ENCODE measurements around the gene REPS1.

REPS1 gene

DNA sequence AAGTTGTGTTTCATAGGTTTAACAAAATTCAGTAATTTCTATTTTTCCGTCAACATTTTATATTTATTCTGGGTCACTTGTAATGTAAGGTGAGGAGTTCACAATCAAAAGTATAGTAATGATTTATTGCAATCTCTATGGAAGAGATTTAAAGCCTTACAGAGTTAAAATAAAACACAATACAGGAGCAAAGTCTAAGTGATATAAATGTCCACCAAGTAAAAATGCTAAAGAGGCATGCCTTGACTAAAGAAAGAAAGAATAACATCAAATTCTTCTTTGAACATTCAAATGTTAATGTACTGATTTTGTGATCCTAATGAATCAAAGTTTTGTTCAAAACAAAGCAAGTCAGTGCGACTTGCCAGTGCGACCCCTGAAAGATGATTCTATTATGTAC is 61.5 kb downstream of the REPS1 start:
- Histone ChIP-seq H3K36me3 (ENCODE audit: control insufficient read depth in 2 of 2, insufficient read depth in 2 of 2, low read length in 2 of 2) (peaks cover 0 to 8% of the 10 kb centered on the region in 2 donors), H3K9me3 (ENCODE audit: control insufficient read depth in 2 of 2, low read length in 2 of 2) (no peaks in the 10 kb centered on the region), H3K27me3 (ENCODE audit: control insufficient read depth in 1 of 2, insufficient read depth in 2 of 2, low read length in 2 of 2) (no peaks in the 10 kb centered on the region), H3K4me1 (ENCODE audit: control insufficient read depth, insufficient read depth, low read length) (no peaks in the 10 kb centered on the region), H3K27ac (ENCODE audit: low read length) (no peak overlapping the region), H3K4me3 (ENCODE audit: low read length in 2 of 2) (no peak overlapping the region), H3K9ac (ENCODE audit: low read length in 2 of 2) (no peak overlapping the region)

DNA sequence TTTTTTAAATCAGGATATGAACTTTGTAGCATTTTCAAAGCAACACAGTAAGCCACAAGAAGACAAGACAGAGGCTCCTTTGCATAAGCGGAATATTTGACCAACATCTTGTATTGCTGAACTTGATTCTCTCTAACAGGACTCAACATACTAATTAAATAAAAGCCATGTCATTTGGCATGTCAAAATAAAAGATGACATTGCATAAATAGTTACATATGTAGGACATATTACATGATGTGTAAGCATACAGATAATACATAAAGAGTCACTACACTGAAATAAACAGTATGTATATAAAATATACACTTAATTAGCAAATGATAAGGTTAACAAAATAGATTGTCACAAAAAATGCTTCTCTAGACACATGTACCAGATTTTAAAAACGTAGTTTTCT is 62.2 kb downstream of the REPS1 start:
- Histone ChIP-seq H3K9ac (ENCODE audit: low read length in 2 of 2) (no peak overlapping the region), H3K27me3 (ENCODE audit: control insufficient read depth in 1 of 2, insufficient read depth in 2 of 2, low read length in 2 of 2) (no peaks in the 10 kb centered on the region), H3K4me3 (ENCODE audit: low read length in 2 of 2) (no peak overlapping the region), H3K27ac (ENCODE audit: low read length) (no peak overlapping the region), H3K36me3 (ENCODE audit: control insufficient read depth in 2 of 2, insufficient read depth in 2 of 2, low read length in 2 of 2) (peaks cover 0 to 8% of the 10 kb centered on the region in 2 donors), H3K4me1 (ENCODE audit: control insufficient read depth, insufficient read depth, low read length) (no peaks in the 10 kb centered on the region), H3K9me3 (ENCODE audit: control insufficient read depth in 2 of 2, low read length in 2 of 2) (no peaks in the 10 kb centered on the region)

DNA sequence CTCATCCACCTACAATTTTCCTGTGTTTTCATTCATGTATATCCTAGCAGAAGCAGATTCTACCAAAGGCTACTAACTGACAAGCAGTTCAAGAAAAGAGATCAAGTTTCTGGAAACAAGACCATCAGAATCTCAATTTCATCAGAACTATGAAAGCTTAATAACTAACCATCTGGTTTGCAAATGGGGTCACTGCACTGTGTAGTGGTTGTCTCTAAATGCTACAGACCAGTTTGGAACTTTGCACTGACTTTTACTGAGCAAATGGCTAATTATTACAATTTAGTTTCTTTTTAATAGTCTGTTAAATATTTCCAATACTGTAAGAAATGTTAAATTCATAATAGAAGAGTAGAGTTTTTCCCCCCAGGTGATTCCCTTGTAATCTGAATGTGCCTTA is 64.5 kb downstream of the REPS1 start:
- Histone ChIP-seq H3K27me3 (ENCODE audit: control insufficient read depth in 1 of 2, insufficient read depth in 2 of 2, low read length in 2 of 2) (no peaks in the 10 kb centered on the region), H3K9ac (ENCODE audit: low read length in 2 of 2) (no peak overlapping the region), H3K36me3 (ENCODE audit: control insufficient read depth in 2 of 2, insufficient read depth in 2 of 2, low read length in 2 of 2) (peaks cover 6 to 14% of the 10 kb centered on the region in 2 donors)

DNA sequence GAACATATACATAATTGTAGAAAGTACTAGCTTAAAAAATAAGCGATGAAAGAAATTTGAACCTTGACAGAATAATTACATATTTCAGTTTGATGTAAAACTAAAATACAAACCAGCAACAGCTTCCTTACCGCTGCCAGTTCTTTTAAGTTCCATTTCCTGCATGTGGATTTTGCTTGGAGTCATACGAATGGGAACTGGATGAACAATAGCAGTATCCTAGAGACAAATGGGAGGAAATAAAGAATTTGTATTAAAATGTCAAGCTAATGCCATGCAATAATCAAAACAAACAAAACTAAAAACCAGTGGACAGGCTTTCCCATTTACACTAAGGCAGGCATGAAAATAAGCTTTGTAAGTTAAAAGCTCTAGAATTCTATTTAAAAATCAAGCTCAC is 67.1 kb downstream of the REPS1 start:
- no peak overlapping the region for H3K4me3 ChIP-seq (ENCODE audit: low read length in 2 of 2)
- H3K4me1 ChIP-seq (ENCODE audit: control insufficient read depth, insufficient read depth, low read length) = no peaks in the 10 kb centered on the region
- H3K9me3 ChIP-seq (ENCODE audit: control insufficient read depth in 2 of 2, low read length in 2 of 2) = no peaks in the 10 kb centered on the region
- no peak overlapping the region for H3K27ac ChIP-seq (ENCODE audit: low read length)
- H3K36me3 ChIP-seq (ENCODE audit: control insufficient read depth in 2 of 2, insufficient read depth in 2 of 2, low read length in 2 of 2) = peaks cover 11 to 15% of the 10 kb centered on the region in 2 donors
- no peaks in the 10 kb centered on the region for H3K27me3 ChIP-seq (ENCODE audit: control insufficient read depth in 1 of 2, insufficient read depth in 2 of 2, low read length in 2 of 2)
- no peak overlapping the region for H3K9ac ChIP-seq (ENCODE audit: low read length in 2 of 2)

More for the DNA sequence above, 64.5 kb downstream of the REPS1 start:
- no peaks in the 10 kb centered on the region for H3K4me1 ChIP-seq (ENCODE audit: control insufficient read depth, insufficient read depth, low read length)
- H3K9me3 ChIP-seq (ENCODE audit: control insufficient read depth in 2 of 2, low read length in 2 of 2) = no peaks in the 10 kb centered on the region
- no peak overlapping the region for H3K27ac ChIP-seq (ENCODE audit: low read length)
- H3K4me3 ChIP-seq (ENCODE audit: low read length in 2 of 2) = no peak overlapping the region

DNA sequence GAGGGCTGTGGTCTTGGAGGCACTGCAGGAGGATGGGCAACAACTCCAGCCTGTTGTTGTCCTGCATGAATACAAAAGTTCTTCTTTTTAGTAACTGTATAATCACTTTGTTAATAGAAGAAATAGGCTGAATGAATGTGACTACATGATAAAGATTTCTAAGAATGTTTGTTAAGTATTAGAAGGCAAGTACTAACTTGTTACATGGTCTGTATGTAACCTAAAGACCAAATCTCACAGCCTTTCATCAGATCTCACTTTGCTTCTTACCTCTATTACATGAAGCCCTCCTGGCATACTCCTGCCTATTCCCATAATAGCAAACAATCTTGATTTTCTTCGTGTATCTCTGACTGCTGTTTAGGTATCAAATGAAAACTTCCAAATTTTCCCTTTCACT is 73.4 kb downstream of the REPS1 start:
- H3K4me1 ChIP-seq (ENCODE audit: control insufficient read depth, insufficient read depth, low read length) = no peaks in the 10 kb centered on the region
- peaks cover 40 to 43% of the 10 kb centered on the region in 2 donors for H3K36me3 ChIP-seq (ENCODE audit: control insufficient read depth in 2 of 2, insufficient read depth in 2 of 2, low read length in 2 of 2)
- H3K9ac ChIP-seq (ENCODE audit: low read length in 2 of 2) = no peak overlapping the region
- no peak overlapping the region for H3K27ac ChIP-seq (ENCODE audit: low read length)
- H3K4me3 ChIP-seq (ENCODE audit: low read length in 2 of 2) = no peak overlapping the region
- no peaks in the 10 kb centered on the region for H3K27me3 ChIP-seq (ENCODE audit: control insufficient read depth in 1 of 2, insufficient read depth in 2 of 2, low read length in 2 of 2)
- no peaks in the 10 kb centered on the region for H3K9me3 ChIP-seq (ENCODE audit: control insufficient read depth in 2 of 2, low read length in 2 of 2)

DNA sequence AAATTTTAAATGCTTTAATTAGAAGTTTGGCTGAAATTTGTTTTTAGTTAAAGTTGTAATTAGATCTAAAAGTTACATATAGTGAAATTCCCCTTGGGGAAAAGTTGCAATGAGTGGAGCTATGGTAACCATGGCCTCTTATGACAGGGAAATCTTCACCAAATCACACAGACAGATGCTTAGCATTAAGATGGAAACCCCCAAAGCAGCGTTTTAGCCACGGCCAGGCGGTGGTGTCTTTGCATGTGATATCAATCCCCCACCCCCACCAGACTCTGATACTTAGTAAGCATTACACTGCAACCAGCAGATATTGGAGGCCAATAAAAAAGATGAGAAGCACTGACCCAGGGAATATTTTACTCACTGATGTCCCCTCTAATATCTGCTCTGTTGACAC is 75.7 kb downstream of the REPS1 start:
- no peaks in the 10 kb centered on the region for H3K27me3 ChIP-seq (ENCODE audit: control insufficient read depth in 1 of 2, insufficient read depth in 2 of 2, low read length in 2 of 2)
- no peak overlapping the region for H3K27ac ChIP-seq (ENCODE audit: low read length)
- peaks cover 34 to 46% of the 10 kb centered on the region in 2 donors for H3K36me3 ChIP-seq (ENCODE audit: control insufficient read depth in 2 of 2, insufficient read depth in 2 of 2, low read length in 2 of 2)
- H3K4me1 ChIP-seq (ENCODE audit: control insufficient read depth, insufficient read depth, low read length) = no peaks in the 10 kb centered on the region
- H3K9me3 ChIP-seq (ENCODE audit: control insufficient read depth in 2 of 2, low read length in 2 of 2) = no peaks in the 10 kb centered on the region
- H3K4me3 ChIP-seq (ENCODE audit: low read length in 2 of 2) = no peak overlapping the region
- H3K9ac ChIP-seq (ENCODE audit: low read length in 2 of 2) = no peak overlapping the region

DNA sequence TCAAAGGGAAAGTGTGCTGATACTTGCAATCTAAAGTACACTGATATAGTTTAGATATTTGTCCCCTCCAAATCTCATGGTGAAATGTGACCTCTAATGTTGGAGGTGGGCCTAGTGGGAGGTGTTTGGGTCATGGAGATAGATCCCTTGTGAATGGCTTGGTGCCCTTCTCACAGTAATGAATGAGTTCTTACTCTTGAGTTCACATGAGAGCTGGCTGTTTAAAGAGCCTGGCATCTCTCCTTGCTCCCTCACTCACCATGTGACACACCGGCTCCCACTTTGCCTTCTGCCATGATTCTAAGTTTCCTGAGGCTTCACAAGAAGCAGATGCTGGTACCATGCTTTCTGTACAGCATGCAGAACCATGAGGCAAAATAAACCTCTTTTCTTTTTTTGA is 78.1 kb downstream of the REPS1 start:
- Histone ChIP-seq H3K9ac (ENCODE audit: low read length in 2 of 2) (no peak overlapping the region), H3K27me3 (ENCODE audit: control insufficient read depth in 1 of 2, insufficient read depth in 2 of 2, low read length in 2 of 2) (no peaks in the 10 kb centered on the region), H3K36me3 (ENCODE audit: control insufficient read depth in 2 of 2, insufficient read depth in 2 of 2, low read length in 2 of 2) (peaks cover 38 to 61% of the 10 kb centered on the region in 2 donors)

DNA sequence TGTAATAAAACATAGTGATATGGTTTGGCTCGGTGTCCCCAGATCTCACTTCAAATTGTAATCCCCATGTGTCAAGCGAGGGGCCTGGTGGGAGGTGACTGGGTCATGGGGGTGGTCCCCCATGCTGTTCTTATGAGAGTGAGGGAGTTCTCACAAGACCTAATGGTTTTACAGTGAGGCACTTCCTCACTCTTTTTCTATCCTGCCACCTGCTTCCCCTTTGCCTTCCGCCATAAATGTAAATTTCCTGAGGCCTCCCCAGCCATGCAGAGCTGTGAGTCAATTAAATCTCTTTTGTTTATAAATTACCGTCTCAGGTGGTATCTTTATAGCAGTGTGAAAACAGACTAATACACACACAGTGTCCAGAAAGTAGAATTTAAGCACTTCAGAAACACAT is 78.5 kb downstream of the REPS1 start:
- no peak overlapping the region for H3K4me3 ChIP-seq (ENCODE audit: low read length in 2 of 2)
- peaks cover 38 to 62% of the 10 kb centered on the region in 2 donors for H3K36me3 ChIP-seq (ENCODE audit: control insufficient read depth in 2 of 2, insufficient read depth in 2 of 2, low read length in 2 of 2)
- no peaks in the 10 kb centered on the region for H3K9me3 ChIP-seq (ENCODE audit: control insufficient read depth in 2 of 2, low read length in 2 of 2)
- H3K27me3 ChIP-seq (ENCODE audit: control insufficient read depth in 1 of 2, insufficient read depth in 2 of 2, low read length in 2 of 2) = no peaks in the 10 kb centered on the region
- H3K27ac ChIP-seq (ENCODE audit: low read length) = no peak overlapping the region
- no peaks in the 10 kb centered on the region for H3K4me1 ChIP-seq (ENCODE audit: control insufficient read depth, insufficient read depth, low read length)
- H3K9ac ChIP-seq (ENCODE audit: low read length in 2 of 2) = no peak overlapping the region

More for the DNA sequence above, 78.1 kb downstream of the REPS1 start:
- H3K4me3 ChIP-seq (ENCODE audit: low read length in 2 of 2) = no peak overlapping the region
- no peaks in the 10 kb centered on the region for H3K4me1 ChIP-seq (ENCODE audit: control insufficient read depth, insufficient read depth, low read length)
- H3K27ac ChIP-seq (ENCODE audit: low read length) = no peak overlapping the region
- H3K9me3 ChIP-seq (ENCODE audit: control insufficient read depth in 2 of 2, low read length in 2 of 2) = no peaks in the 10 kb centered on the region

DNA sequence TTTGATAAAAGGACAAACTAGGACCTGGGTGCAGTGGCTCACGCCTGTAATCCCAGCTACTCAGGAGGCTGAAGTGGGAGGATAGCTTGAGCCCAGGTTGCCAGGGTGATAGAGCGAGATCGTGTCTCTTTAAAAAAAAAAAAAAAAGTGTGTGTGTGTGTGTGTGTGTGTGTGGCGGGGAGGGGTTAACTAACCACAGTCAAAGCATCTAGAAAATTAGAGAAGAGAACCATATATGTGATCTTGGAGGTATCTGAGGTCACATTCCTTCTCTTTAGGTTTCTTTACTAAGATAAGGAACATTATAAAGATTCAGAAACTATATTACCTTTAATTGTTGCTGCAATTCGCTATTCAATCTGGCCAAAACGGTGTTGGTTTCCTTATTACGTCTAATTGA is 80.9 kb downstream of the REPS1 start:
- Histone ChIP-seq H3K4me1 (ENCODE audit: control insufficient read depth, insufficient read depth, low read length) (no peaks in the 10 kb centered on the region), H3K27ac (ENCODE audit: low read length) (no peak overlapping the region), H3K9me3 (ENCODE audit: control insufficient read depth in 2 of 2, low read length in 2 of 2) (no peaks in the 10 kb centered on the region), H3K4me3 (ENCODE audit: low read length in 2 of 2) (no peak overlapping the region), H3K9ac (ENCODE audit: low read length in 2 of 2) (no peak overlapping the region), H3K36me3 (ENCODE audit: control insufficient read depth in 2 of 2, insufficient read depth in 2 of 2, low read length in 2 of 2) (peaks cover 22 to 44% of the 10 kb centered on the region in 2 donors), H3K27me3 (ENCODE audit: control insufficient read depth in 1 of 2, insufficient read depth in 2 of 2, low read length in 2 of 2) (no peaks in the 10 kb centered on the region)

DNA sequence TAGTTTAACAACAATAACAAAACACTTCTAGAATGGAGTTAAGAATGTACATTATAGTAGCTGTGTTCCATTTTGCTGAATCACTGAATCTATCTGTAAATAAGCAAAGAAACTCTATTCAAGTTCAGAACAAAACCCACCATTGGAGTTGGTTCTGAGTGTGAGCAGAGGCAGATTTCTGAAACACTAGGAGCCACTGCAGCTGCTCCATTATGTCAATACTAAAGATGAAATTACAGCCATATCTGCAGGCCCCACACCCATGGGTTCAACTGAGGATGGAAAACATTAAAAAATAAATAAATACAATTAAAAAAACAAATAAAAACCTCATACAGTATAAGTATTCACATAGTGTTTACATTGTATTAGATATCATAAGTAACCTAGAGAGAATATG is 91.0 kb downstream of the REPS1 start:
- H3K36me3 ChIP-seq (ENCODE audit: control insufficient read depth in 2 of 2, insufficient read depth in 2 of 2, low read length in 2 of 2) = peaks cover 7 to 10% of the 10 kb centered on the region in 2 donors
- no peak overlapping the region for H3K27ac ChIP-seq (ENCODE audit: low read length)
- H3K9me3 ChIP-seq (ENCODE audit: control insufficient read depth in 2 of 2, low read length in 2 of 2) = no peaks in the 10 kb centered on the region
- H3K9ac ChIP-seq (ENCODE audit: low read length in 2 of 2) = no peak overlapping the region
- no peaks in the 10 kb centered on the region for H3K4me1 ChIP-seq (ENCODE audit: control insufficient read depth, insufficient read depth, low read length)
- no peaks in the 10 kb centered on the region for H3K27me3 ChIP-seq (ENCODE audit: control insufficient read depth in 1 of 2, insufficient read depth in 2 of 2, low read length in 2 of 2)
- no peak overlapping the region for H3K4me3 ChIP-seq (ENCODE audit: low read length in 2 of 2)

DNA sequence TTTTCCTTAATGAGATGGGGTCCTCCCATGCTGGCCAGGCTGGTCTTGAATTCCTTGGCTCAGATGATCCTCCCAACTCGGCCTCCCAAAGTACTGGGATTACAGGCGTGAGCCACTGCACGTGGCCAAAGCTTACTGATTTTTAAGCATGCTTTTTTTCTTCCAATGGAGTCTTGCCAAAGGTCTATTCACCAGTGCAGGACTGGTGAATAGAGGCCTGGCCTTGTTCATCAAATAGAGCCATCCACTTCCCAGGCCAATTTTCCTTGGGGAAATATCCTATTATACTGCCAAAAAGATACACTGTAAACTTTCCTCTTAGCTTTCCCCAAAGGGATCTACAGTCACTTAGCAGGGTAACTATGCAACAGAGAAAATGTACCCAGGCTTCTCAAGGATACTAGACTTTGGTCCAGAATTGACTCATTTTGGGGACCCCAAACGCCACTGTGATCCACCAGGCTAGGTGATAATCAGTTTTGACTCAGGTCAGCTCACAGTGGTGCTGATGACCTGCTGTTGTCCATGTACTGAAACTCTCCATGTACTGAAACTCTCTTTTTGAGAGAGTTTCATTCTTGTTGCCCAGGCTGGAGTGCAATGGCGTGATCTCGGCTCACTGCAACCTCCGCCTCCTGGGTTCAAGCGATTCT is 91.8 kb downstream of the REPS1 start:
- H3K36me3 ChIP-seq (ENCODE audit: control insufficient read depth in 2 of 2, insufficient read depth in 2 of 2, low read length in 2 of 2) = peaks cover 6 to 7% of the 10 kb centered on the region in 2 donors
- H3K4me3 ChIP-seq (ENCODE audit: low read length in 2 of 2) = no peak overlapping the region
- no peaks in the 10 kb centered on the region for H3K9me3 ChIP-seq (ENCODE audit: control insufficient read depth in 2 of 2, low read length in 2 of 2)
- no peaks in the 10 kb centered on the region for H3K27me3 ChIP-seq (ENCODE audit: control insufficient read depth in 1 of 2, insufficient read depth in 2 of 2, low read length in 2 of 2)
- no peaks in the 10 kb centered on the region for H3K4me1 ChIP-seq (ENCODE audit: control insufficient read depth, insufficient read depth, low read length)
- no peak overlapping the region for H3K9ac ChIP-seq (ENCODE audit: low read length in 2 of 2)
- no peak overlapping the region for H3K27ac ChIP-seq (ENCODE audit: low read length)
